H9 (cell line): ENCODE measurements around the gene CFAP107. TPM values are rescaled to one million over a fixed set of nuclear protein-coding genes. Genes with fewer than 3 reads are reported as not detected.

Source experiments
- DNase-seq: peaks from one replicate; pipeline ENCODE4 v3.0.0-alpha.2; 2017
- H2AFZ ChIP-seq: one replicate; pipeline ENCODE4 v1.6.1; 2013; ENCODE audit warnings: mild to moderate bottlenecking, low read length, control low read depth, moderate library complexity
- H2AK5ac ChIP-seq: 2 replicates; pipeline ENCODE4 v1.6.1; 2013; ENCODE audit warnings: low read length, control low read depth, mixed read lengths; ENCODE audit not compliant: insufficient read length
- H2BK120ac ChIP-seq: one replicate; pipeline ENCODE4 v1.6.1; 2013; ENCODE audit warnings: low read depth, mild to moderate bottlenecking, low read length, control low read depth, inconsistent platforms; ENCODE audit not compliant: poor library complexity, severe bottlenecking
- H2BK12ac ChIP-seq: 2 replicates; pipeline ENCODE4 v1.6.1; 2013; ENCODE audit warnings: low read length, control low read depth, mixed read lengths, low read depth; ENCODE audit not compliant: insufficient read length
- H2BK15ac ChIP-seq: 2 replicates; pipeline ENCODE4 v1.6.1; 2013; ENCODE audit warnings: low read depth, low read length, control low read depth
- H2BK20ac ChIP-seq: one replicate; pipeline ENCODE4 v1.6.1; 2013; ENCODE audit warnings: low read depth, mild to moderate bottlenecking, low read length, control low read depth, inconsistent platforms; ENCODE audit not compliant: poor library complexity, severe bottlenecking
- H2BK5ac ChIP-seq: 2 replicates; pipeline ENCODE4 v1.6.1; 2013; ENCODE audit warnings: low read length, control low read depth, mixed read lengths; ENCODE audit not compliant: insufficient read length
- H3K14ac ChIP-seq: 2 replicates; pipeline ENCODE4 v1.6.1; 2013; ENCODE audit warnings: low read length, control low read depth; ENCODE audit not compliant: insufficient read depth
- H3K18ac ChIP-seq: 2 replicates; pipeline ENCODE4 v1.6.1; 2013; ENCODE audit warnings: low read depth, mild to moderate bottlenecking, mixed read lengths, low read length, control low read depth; ENCODE audit not compliant: insufficient read length
- H3K23ac ChIP-seq: 2 replicates; pipeline ENCODE4 v1.6.1; 2013; ENCODE audit warnings: low read length, control low read depth, mixed read lengths, low read depth; ENCODE audit not compliant: insufficient read length
- H3K23me2 ChIP-seq: 2 replicates; pipeline ENCODE4 v1.6.1; 2013; ENCODE audit warnings: low read depth, mild to moderate bottlenecking, mixed read lengths, low read length, control low read depth; ENCODE audit not compliant: insufficient read length, poor library complexity, severe bottlenecking
- H3K27ac ChIP-seq: 2 replicates; pipeline ENCODE4 v1.5.1; 2013; ENCODE audit warnings: low read length, control low read depth, mixed read lengths, low read depth; ENCODE audit not compliant: insufficient read length
- H3K27me3 ChIP-seq: 2 replicates; pipeline ENCODE4 v1.6.1; 2013; ENCODE audit warnings: low read length, control low read depth, inconsistent platforms; ENCODE audit not compliant: insufficient read depth
- H3K4ac ChIP-seq: 2 replicates; pipeline ENCODE4 v1.6.1; 2013; ENCODE audit warnings: low read depth, mild to moderate bottlenecking, control low read depth, inconsistent platforms, low read length, moderate library complexity
- H3K4me1 ChIP-seq: 2 replicates; pipeline ENCODE4 v1.6.1; 2013; ENCODE audit warnings: low read length, control low read depth, inconsistent platforms; ENCODE audit not compliant: insufficient read depth
- H3K4me2 ChIP-seq: 2 replicates; pipeline ENCODE4 v1.6.1; 2013; ENCODE audit warnings: low read length, control low read depth, mixed read lengths; ENCODE audit not compliant: insufficient read length, insufficient read depth
- H3K56ac ChIP-seq: 2 replicates; pipeline ENCODE4 v1.6.1; 2013; ENCODE audit warnings: low read depth, mild to moderate bottlenecking, mixed read lengths, low read length, control low read depth; ENCODE audit not compliant: insufficient read length
- H3K79me1 ChIP-seq: 2 replicates; pipeline ENCODE4 v1.6.1; 2013; ENCODE audit warnings: low read depth, mild to moderate bottlenecking, moderate library complexity, low read length, control low read depth, inconsistent platforms; ENCODE audit not compliant: insufficient read depth, poor library complexity, severe bottlenecking
- H3K79me2 ChIP-seq: 2 replicates; pipeline ENCODE4 v1.6.1; 2013; ENCODE audit warnings: low read length, control low read depth, inconsistent platforms; ENCODE audit not compliant: insufficient read depth
- H3K9ac ChIP-seq: 2 replicates; pipeline ENCODE4 v1.6.1; 2013; ENCODE audit warnings: low read length, control low read depth, mixed read lengths; ENCODE audit not compliant: insufficient read length; ENCODE audit errors: extremely low read depth
- H3K9me3 ChIP-seq: one replicate; pipeline ENCODE4 v1.6.1; 2013; ENCODE audit warnings: low read depth, low read length, inconsistent platforms; ENCODE audit not compliant: control insufficient read depth
- H3T11ph ChIP-seq: one replicate; pipeline ENCODE4 v1.6.1; 2013; ENCODE audit warnings: mild to moderate bottlenecking, low read length, control low read depth, inconsistent platforms
- H4K20me1 ChIP-seq: one replicate; pipeline ENCODE4 v1.6.1; 2013; ENCODE audit not compliant: control insufficient read depth, insufficient read length, insufficient read depth
- H4K5ac ChIP-seq: 2 replicates; pipeline ENCODE4 v1.6.1; 2013; ENCODE audit warnings: low read depth, mild to moderate bottlenecking, mixed read lengths, low read length, control low read depth; ENCODE audit not compliant: insufficient read length
- H4K8ac ChIP-seq: replicated peaks from 2 replicates; pipeline ENCODE4 v1.6.1; 2013; ENCODE audit warnings: low read length, control low read depth, mixed read lengths, low read depth; ENCODE audit not compliant: insufficient read length
- H4K91ac ChIP-seq: 2 replicates; pipeline ENCODE4 v1.6.1; 2013; ENCODE audit warnings: low read depth, mild to moderate bottlenecking, moderate library complexity, mixed read lengths, low read length, control low read depth; ENCODE audit not compliant: insufficient read length
- H3K27ac Mint-ChIP-seq, 3 experiments: 2 replicates in 2 of 3; 3 replicates in 1 of 3; pipeline ENCODE4 v1.8.0; 2020 to 2021; ENCODE audit warnings: mixed read lengths in 3 of 3, mild to moderate bottlenecking in 1 of 3, moderate library complexity in 1 of 3
- H3K27me3 Mint-ChIP-seq: 2 replicates; pipeline ENCODE4 v1.8.0; 2021; ENCODE audit warnings: low read depth, mild to moderate bottlenecking, moderate library complexity, mixed read lengths
- H3K36me3 Mint-ChIP-seq, 3 experiments: 2 replicates in 2 of 3; 3 replicates in 1 of 3; pipeline ENCODE4 v1.8.0; 2020 to 2021; ENCODE audit warnings: low read depth in 3 of 3, mixed read lengths in 3 of 3; ENCODE audit not compliant: insufficient read depth in 1 of 3
- H3K4me1 Mint-ChIP-seq, 2 experiments: 2 replicates each; pipeline ENCODE4 v1.8.0; 2020; ENCODE audit warnings: mixed read lengths in 2 of 2
- H3K4me3 Mint-ChIP-seq, 2 experiments: 2 replicates in 1 of 2; 3 replicates in 1 of 2; pipeline ENCODE4 v1.8.0; 2020 to 2021; ENCODE audit warnings: mild to moderate bottlenecking in 2 of 2, mixed read lengths in 2 of 2, moderate library complexity in 1 of 2
- H3K9me3 Mint-ChIP-seq, 2 experiments: 2 replicates in 1 of 2; 3 replicates in 1 of 2; pipeline ENCODE4 v1.8.0; 2020; ENCODE audit warnings: mild to moderate bottlenecking in 2 of 2, mixed read lengths in 2 of 2, moderate library complexity in 1 of 2
- WGBS: extraction: QIAGEN DNeasy Blood & Tissue Kit; methylation state at CpG from one replicate; pipeline ENCODE4 v1.1.7; 2013; ENCODE audit warnings: missing lambda C conversion rate, low lambda C conversion rate, mixed read lengths; ENCODE audit not compliant: insufficient read length; ENCODE audit errors: extremely low coverage; 5-methylcytosine and 5-hydroxymethylcytosine counted together
- total RNA-seq: library from RNA; stranded (reverse); gene quantifications from 2 replicates; pipeline ENCODE4 v1.2.1, GENCODE V29; 2021
- TF ChIP-seq, protein P1 (sequence below): fragments of 200-600 bp; sonication (generic); conservative IDR thresholded peaks from 3 replicates; pipeline ENCODE4 v1.8.0; 2021; ENCODE audit warnings: antibody characterized with exemption, mild to moderate bottlenecking

CFAP107 gene
- total RNA-seq, 1 experiment from 2014 or later, result not detected

DNA sequence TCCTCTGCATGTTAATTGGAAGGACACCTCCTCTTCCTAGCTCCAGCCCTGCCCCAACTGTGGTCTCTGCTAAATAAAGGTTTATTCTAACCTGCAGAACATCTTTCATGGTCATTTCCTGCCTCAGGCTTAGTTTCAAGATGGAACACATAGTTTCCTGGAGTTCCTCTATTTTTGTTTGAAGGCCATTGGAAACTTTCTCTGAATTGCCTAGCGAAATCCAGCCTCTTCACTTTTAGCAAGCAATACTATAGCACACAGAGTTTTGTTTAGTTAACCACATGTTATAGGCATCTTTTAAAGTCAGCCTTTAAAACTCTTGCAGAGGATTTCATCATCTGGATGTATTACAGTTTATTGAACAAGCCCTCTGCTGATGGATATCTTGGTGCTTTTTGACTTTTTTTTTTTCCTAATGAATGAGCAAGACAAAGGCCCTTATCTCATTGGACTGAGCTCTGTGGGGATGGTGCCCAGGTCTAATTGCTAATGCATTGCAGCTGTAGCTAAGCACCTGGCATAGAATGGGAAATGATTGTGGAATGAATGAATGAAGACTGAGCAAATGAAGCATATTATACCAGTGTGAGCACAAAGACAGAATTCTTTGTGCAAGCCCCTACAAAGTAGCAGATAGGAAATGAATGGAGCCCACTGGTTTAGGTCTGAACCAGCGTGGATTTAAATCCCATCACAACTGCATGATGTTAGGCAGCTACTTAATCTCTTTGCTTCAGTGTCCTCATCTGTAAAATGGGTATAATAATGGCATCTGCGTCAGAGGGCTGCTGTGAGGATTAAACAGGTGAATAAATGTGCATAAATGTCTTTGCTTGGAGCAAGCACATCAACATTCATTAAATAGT is 641 bp upstream of the CFAP107 start:
- WGBS, result no CpG with 5 or more reads among the region's 3 CpGs

More for the DNA sequence above, 641 bp upstream of the CFAP107 start:
- Histone ChIP-seq H3K23ac (no peak overlapping the region), H3K27ac (no peak overlapping the region), H3K4me2 (no peak overlapping the region), H2BK20ac (no peak overlapping the region), H3K4ac (no peak overlapping the region), H3K4me1 (no peaks in the 10 kb centered on the region), H3K9me3 (no peaks in the 10 kb centered on the region), H3K23me2 (no peaks in the 10 kb centered on the region), H4K5ac (no peak overlapping the region), H3K79me2 (no peaks in the 10 kb centered on the region), H4K91ac (no peak overlapping the region), H4K8ac (no peak overlapping the region), H3K14ac (no peak overlapping the region), H3K56ac (no peak overlapping the region), H3K9ac (no peak overlapping the region), H3K79me1 (no peaks in the 10 kb centered on the region), H2BK15ac (no peak overlapping the region), H2AFZ (no peak overlapping the region), H3K18ac (no peak overlapping the region), H3T11ph (no peak overlapping the region), H2BK5ac (no peak overlapping the region), H2BK12ac (no peak overlapping the region), H2BK120ac (no peak overlapping the region), H2AK5ac (no peak overlapping the region), H4K20me1 (no peaks in the 10 kb centered on the region), H3K27me3 (no peaks in the 10 kb centered on the region)
- H3K27ac Mint-ChIP-seq, result no peak overlapping the region
- H3K9me3 Mint-ChIP-seq, result peaks cover 8 to 10% of the 10 kb centered on the region in 2 experiments; a peak in 4 of 5 replicates
- TF ChIP-seq, protein P1, sequence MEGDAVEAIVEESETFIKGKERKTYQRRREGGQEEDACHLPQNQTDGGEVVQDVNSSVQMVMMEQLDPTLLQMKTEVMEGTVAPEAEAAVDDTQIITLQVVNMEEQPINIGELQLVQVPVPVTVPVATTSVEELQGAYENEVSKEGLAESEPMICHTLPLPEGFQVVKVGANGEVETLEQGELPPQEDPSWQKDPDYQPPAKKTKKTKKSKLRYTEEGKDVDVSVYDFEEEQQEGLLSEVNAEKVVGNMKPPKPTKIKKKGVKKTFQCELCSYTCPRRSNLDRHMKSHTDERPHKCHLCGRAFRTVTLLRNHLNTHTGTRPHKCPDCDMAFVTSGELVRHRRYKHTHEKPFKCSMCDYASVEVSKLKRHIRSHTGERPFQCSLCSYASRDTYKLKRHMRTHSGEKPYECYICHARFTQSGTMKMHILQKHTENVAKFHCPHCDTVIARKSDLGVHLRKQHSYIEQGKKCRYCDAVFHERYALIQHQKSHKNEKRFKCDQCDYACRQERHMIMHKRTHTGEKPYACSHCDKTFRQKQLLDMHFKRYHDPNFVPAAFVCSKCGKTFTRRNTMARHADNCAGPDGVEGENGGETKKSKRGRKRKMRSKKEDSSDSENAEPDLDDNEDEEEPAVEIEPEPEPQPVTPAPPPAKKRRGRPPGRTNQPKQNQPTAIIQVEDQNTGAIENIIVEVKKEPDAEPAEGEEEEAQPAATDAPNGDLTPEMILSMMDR, result no peak
- H3K27me3 Mint-ChIP-seq, result peaks cover 2% of the 10 kb centered on the region; the same call in 1 of the 2 replicates
- H3K4me3 Mint-ChIP-seq, result no peak overlapping the region
- no peaks in the 10 kb centered on the region for H3K36me3 Mint-ChIP-seq
- no peaks in the 10 kb centered on the region for H3K4me1 Mint-ChIP-seq
- DNase-seq, result no peak
